Breast epithelium (tissue), 4 donors: ENCODE results near the gene URB1. TPM values are rescaled to one million over a fixed set of nuclear protein-coding genes. Genes with fewer than 3 reads are reported as not detected.

Experiments
- DNase-seq, 2 donors: peaks; one replicate each; pipeline ENCODE4 v3.0.0-alpha.2; 2019; ENCODE audit warnings: low spot score in 2 of 2
- H3K27ac ChIP-seq, 2 donors: fragments of 200-600 bp; sonication (generic) in 1 of 2; one replicate each; pipeline ENCODE4 v1.5.1; 2016 to 2019; ENCODE audit warnings: mild to moderate bottlenecking in 1 of 2
- H3K27me3 ChIP-seq, 2 donors: fragments of 200-600 bp; sonication (generic) in 1 of 2; one replicate each; pipeline versions ENCODE4 v1.5.1 to v1.6.0; 2017 to 2019; ENCODE audit warnings: control low read depth in 1 of 2, mild to moderate bottlenecking in 1 of 2
- H3K36me3 ChIP-seq: fragments of 200-600 bp; one replicate; pipeline ENCODE4 v1.5.1; 2019
- H3K4me1 ChIP-seq, 2 donors: fragments of 200-600 bp; sonication (generic); one replicate each; pipeline ENCODE4 v1.5.1; 2016 to 2019; ENCODE audit warnings: control low read depth in 1 of 2
- H3K4me3 ChIP-seq, 3 donors: fragments of 200-600 bp; sonication (generic); 1 replicate in 2 of 3; 2 replicates in 1 of 3; pipeline ENCODE4 v1.5.1; 2016 to 2019; ENCODE audit warnings: mild to moderate bottlenecking in 3 of 3, moderate library complexity in 2 of 3
- H3K9me3 ChIP-seq, 2 donors: fragments of 200-600 bp; sonication (generic) in 1 of 2; one replicate each; pipeline ENCODE4 v1.5.1; 2016 to 2019; ENCODE audit warnings: control low read depth in 1 of 2
- POLR2A ChIP-seq: fragments of 450-650 bp; IDR thresholded peaks from one replicate; pipeline ENCODE4 v1.6.1; 2016; ENCODE audit warnings: antibody characterized with exemption, mild to moderate bottlenecking, moderate library complexity
- POLR2AphosphoS5 ChIP-seq, 3 donors: sonication (generic); formaldehyde crosslinking; IDR thresholded peaks; one replicate each; pipeline ENCODE4 v1.6.1; 2017; ENCODE audit warnings: antibody characterized with exemption in 3 of 3
- intact Hi-C: fragments of 100-400 bp; cut with DNase I; formaldehyde crosslinking; loops from one replicate; pipeline ENCODE4 v1.15.1; 2023; ENCODE audit warnings: low total_unique reads
- total RNA-seq, 3 donors: library from RNA; depleted of rRNA; stranded (reverse); fragments of >200 nt; gene quantifications; one replicate each; pipeline ENCODE4 v1.1.0, GENCODE V29; 2016
- TF ChIP-seq, protein P1 (sequence below), 3 donors: fragments of 450-650 bp; IDR thresholded peaks; one replicate each; pipeline ENCODE4 v1.5.1; 2016 to 2017; ENCODE audit warnings: antibody characterized with exemption in 3 of 3, mild to moderate bottlenecking in 3 of 3, moderate library complexity in 3 of 3

Gene URB1
- total RNA-seq, 3 donors from 2014 or later = 12.8 to 22.2 (median 20.6) TPM

- TF ChIP-seq POLR2A = no peak
- TF ChIP-seq POLR2AphosphoS5 (IDR thresholded peaks at IDR 0.05) = no peak
- TF ChIP-seq, protein P1, sequence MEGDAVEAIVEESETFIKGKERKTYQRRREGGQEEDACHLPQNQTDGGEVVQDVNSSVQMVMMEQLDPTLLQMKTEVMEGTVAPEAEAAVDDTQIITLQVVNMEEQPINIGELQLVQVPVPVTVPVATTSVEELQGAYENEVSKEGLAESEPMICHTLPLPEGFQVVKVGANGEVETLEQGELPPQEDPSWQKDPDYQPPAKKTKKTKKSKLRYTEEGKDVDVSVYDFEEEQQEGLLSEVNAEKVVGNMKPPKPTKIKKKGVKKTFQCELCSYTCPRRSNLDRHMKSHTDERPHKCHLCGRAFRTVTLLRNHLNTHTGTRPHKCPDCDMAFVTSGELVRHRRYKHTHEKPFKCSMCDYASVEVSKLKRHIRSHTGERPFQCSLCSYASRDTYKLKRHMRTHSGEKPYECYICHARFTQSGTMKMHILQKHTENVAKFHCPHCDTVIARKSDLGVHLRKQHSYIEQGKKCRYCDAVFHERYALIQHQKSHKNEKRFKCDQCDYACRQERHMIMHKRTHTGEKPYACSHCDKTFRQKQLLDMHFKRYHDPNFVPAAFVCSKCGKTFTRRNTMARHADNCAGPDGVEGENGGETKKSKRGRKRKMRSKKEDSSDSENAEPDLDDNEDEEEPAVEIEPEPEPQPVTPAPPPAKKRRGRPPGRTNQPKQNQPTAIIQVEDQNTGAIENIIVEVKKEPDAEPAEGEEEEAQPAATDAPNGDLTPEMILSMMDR (IDR thresholded peaks at IDR 0.05) = no peak
- DNase-seq = no peak
- no peaks in the 10 kb centered on the region for H3K27me3 ChIP-seq
- no peak overlapping the region for H3K27ac ChIP-seq
- intact Hi-C loops = no loop called here
- H3K4me1 ChIP-seq = no peaks in the 10 kb centered on the region
- H3K9me3 ChIP-seq = no peaks in the 10 kb centered on the region
- no peak overlapping the region for H3K4me3 ChIP-seq
- H3K36me3 ChIP-seq = peaks cover 14% of the 10 kb centered on the region
Measured at GRCh38 chr21:32336711-32337110, 56.1 kb downstream of the URB1 start.

DNA sequence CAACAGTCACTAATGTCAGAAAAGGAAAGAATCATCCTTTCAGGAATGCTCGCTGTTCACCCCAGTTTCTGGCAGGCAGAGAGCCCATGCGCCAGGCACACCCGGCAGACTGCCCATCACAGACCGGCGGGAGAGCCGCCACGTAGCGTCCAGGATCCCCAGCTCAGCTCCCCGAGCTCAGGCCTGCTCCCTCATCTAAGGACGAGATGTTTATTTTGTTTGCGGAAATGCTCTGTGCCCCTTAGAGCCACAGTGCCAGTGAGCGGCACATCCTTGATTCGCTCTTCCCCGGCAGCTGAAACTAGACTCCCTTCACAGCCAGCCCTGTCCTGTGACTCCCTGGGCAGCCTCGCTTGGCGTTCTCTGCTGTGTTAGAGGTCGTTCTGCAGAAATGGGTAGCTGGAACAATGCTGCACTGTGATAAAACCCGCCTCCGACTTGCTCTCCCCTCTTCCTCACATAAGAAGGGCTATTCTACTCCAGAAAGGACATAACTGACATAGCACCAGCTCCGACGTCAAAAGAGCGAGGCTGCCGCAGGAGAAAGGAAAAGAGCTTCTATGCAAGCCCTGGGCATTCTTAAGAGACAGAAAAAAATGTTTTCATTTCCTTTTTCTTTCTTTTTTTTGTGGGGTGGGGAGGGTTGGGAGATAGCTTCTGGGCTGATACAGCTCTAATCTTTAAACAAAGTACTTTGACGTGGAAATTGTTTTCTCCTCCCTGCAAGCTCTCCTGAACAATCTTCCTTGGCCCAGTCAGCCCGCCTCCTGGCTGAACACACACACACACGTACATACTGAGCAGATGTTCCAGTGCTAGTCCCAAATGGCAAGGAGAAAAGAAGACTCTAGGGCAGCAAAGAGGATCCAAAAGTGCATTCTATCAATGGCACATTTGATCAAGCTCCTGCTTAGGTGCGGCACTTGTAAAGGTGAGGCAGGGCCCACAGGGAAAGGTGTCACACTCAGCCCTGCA, 56.9 kb downstream of the URB1 start:
- Histone ChIP-seq H3K27ac (no peak overlapping the region), H3K36me3 (peaks cover 14% of the 10 kb centered on the region), H3K4me1 (no peaks in the 10 kb centered on the region), H3K27me3 (no peaks in the 10 kb centered on the region), H3K9me3 (no peaks in the 10 kb centered on the region), H3K4me3 (no peak overlapping the region)
- TF ChIP-seq POLR2A (no peak), POLR2AphosphoS5 (IDR thresholded peaks at IDR 0.05) (no peak)
- TF ChIP-seq, protein P1 (IDR thresholded peaks at IDR 0.05) = no peak
- DNase-seq = no peak
- intact Hi-C loops = no loop called here

GRCh38 chr21:32334980-32335531, 57.8 kb downstream of the URB1 start:
- Histone ChIP-seq H3K36me3 (peaks cover 14% of the 10 kb centered on the region), H3K4me1 (no peaks in the 10 kb centered on the region), H3K27me3 (no peaks in the 10 kb centered on the region), H3K27ac (no peak overlapping the region), H3K4me3 (no peak overlapping the region), H3K9me3 (no peaks in the 10 kb centered on the region)
- DNase-seq = no peak
- TF ChIP-seq POLR2AphosphoS5 (IDR thresholded peaks at IDR 0.05) (no peak), POLR2A (no peak)
- TF ChIP-seq, protein P1 (IDR thresholded peaks at IDR 0.05) = no peak
- intact Hi-C loops = no loop called here

- TF ChIP-seq POLR2AphosphoS5 (IDR thresholded peaks at IDR 0.05) = no peak
- TF ChIP-seq, protein P1 (IDR thresholded peaks at IDR 0.05) = no peak
- no peak for TF ChIP-seq POLR2A
- Histone ChIP-seq H3K9me3 (no peaks in the 10 kb centered on the region), H3K27me3 (no peaks in the 10 kb centered on the region), H3K4me3 (no peak overlapping the region), H3K27ac (no peak overlapping the region), H3K4me1 (no peaks in the 10 kb centered on the region), H3K36me3 (peaks cover 14% of the 10 kb centered on the region)
- no peak for DNase-seq
- intact Hi-C loops = no loop called here
Measured at GRCh38 chr21:32333953-32334673, 58.7 kb downstream of the URB1 start.
